Measurements from ENCODE around the gene DCAF4. TPM values are rescaled to one million over a fixed set of nuclear protein-coding genes. Genes with fewer than 3 reads are reported as not detected.

DCAF4 gene
- total RNA-seq, 4 donors from 2014 or later, result 7.9 to 211 (median 22.8) TPM

- no peak overlapping the region for H3K4me3 ChIP-seq
- H3K9me3 ChIP-seq, result no peaks in the 10 kb centered on the region
- intact Hi-C loops (cut with DNase I; ENCODE audit: low total_unique reads) (no loop called here), in situ Hi-C loops (cut with MboI; ENCODE audit: low pct_ligation_motif_present in 1 of 4, low pct_unique_long_range_greater_than_20kb in 1 of 4, low sequenced_read_pairs in 3 of 4) (no loop called here)
- H3K36me3 ChIP-seq, result no peaks in the 10 kb centered on the region
- H3K4me1 ChIP-seq, result no peaks in the 10 kb centered on the region
- H3K27ac ChIP-seq, result no peak overlapping the region
- DNase-seq, result no peak
- WGBS, 2 donors (ENCODE audit: low coverage in 1 of 2), result 73% methylated on average over 2 of the region's 2 CpGs; no CpG with 5 or more reads in 1 of the 2 donors
- H3K27me3 ChIP-seq, result no peaks in the 10 kb centered on the region
- TF ChIP-seq CTCF (IDR thresholded peaks at IDR 0.05) (no peak), EP300 (IDR thresholded peaks at IDR 0.05; ENCODE audit: low read depth) (no peak), POLR2A (IDR thresholded peaks at IDR 0.05) (no peak), POLR2AphosphoS5 (IDR thresholded peaks at IDR 0.05) (no peak)
These were observed 46.1 kb upstream of the DCAF4 start for GRCh38 chr14:72880164-72880563.

GRCh38 chr14:72880820-72881219 lies 45.4 kb upstream of the DCAF4 start:
- 50 to 72% methylated on average over 2 of the region's 2 CpGs for WGBS, 2 donors (ENCODE audit: low coverage in 1 of 2)
- no peak for DNase-seq
- no peak overlapping the region for H3K4me3 ChIP-seq
- in situ Hi-C loops (cut with MboI; ENCODE audit: low pct_ligation_motif_present in 1 of 4, low pct_unique_long_range_greater_than_20kb in 1 of 4, low sequenced_read_pairs in 3 of 4), result no loop called here
- no peaks in the 10 kb centered on the region for H3K4me1 ChIP-seq
- H3K27ac ChIP-seq, result no peak overlapping the region
- intact Hi-C loops (cut with DNase I; ENCODE audit: low total_unique reads), result no loop called here
- TF ChIP-seq CTCF (IDR thresholded peaks at IDR 0.05) (no peak), EP300 (IDR thresholded peaks at IDR 0.05; ENCODE audit: low read depth) (no peak), POLR2A (IDR thresholded peaks at IDR 0.05) (no peak)
- no peaks in the 10 kb centered on the region for H3K27me3 ChIP-seq
- H3K9me3 ChIP-seq, result no peaks in the 10 kb centered on the region
- no peaks in the 10 kb centered on the region for H3K36me3 ChIP-seq

- no peaks in the 10 kb centered on the region for H3K4me1 ChIP-seq
- no peak for DNase-seq
- no peaks in the 10 kb centered on the region for H3K9me3 ChIP-seq
- H3K27ac ChIP-seq, result no peak overlapping the region
- in situ Hi-C loops (cut with MboI; ENCODE audit: low pct_ligation_motif_present in 1 of 4, low pct_unique_long_range_greater_than_20kb in 1 of 4, low sequenced_read_pairs in 3 of 4) (no loop called here), intact Hi-C loops (cut with DNase I; ENCODE audit: low total_unique reads) (no loop called here)
- WGBS, 2 donors (ENCODE audit: low coverage in 1 of 2), result 73 to 86% methylated on average over 2 of the region's 2 CpGs
- no peaks in the 10 kb centered on the region for H3K36me3 ChIP-seq
- H3K27me3 ChIP-seq, result no peaks in the 10 kb centered on the region
- H3K4me3 ChIP-seq, result no peak overlapping the region
- no peak for TF ChIP-seq POLR2AphosphoS5 (IDR thresholded peaks at IDR 0.05)
- TF ChIP-seq POLR2A (IDR thresholded peaks at IDR 0.05), result no peak
- TF ChIP-seq CTCF (IDR thresholded peaks at IDR 0.05), result no peak
- no peak for TF ChIP-seq EP300 (IDR thresholded peaks at IDR 0.05; ENCODE audit: low read depth)
These were observed 44.7 kb upstream of the DCAF4 start for GRCh38 chr14:72881543-72881942.

- intact Hi-C loops (cut with DNase I; ENCODE audit: low total_unique reads) (no loop called here), in situ Hi-C loops (cut with MboI; ENCODE audit: low pct_ligation_motif_present in 1 of 4, low pct_unique_long_range_greater_than_20kb in 1 of 4, low sequenced_read_pairs in 3 of 4) (no loop called here)
- 73 to 96% methylated on average over 1 of the region's 1 CpG for WGBS, 2 donors (ENCODE audit: low coverage in 1 of 2)
- no peaks in the 10 kb centered on the region for H3K27me3 ChIP-seq
- no peak overlapping the region for H3K27ac ChIP-seq
- no peaks in the 10 kb centered on the region for H3K36me3 ChIP-seq
- H3K4me1 ChIP-seq, result no peaks in the 10 kb centered on the region
- no peak for DNase-seq
- H3K4me3 ChIP-seq, result no peak overlapping the region
- no peaks in the 10 kb centered on the region for H3K9me3 ChIP-seq
- TF ChIP-seq POLR2AphosphoS5 (IDR thresholded peaks at IDR 0.05) (no peak), CTCF (IDR thresholded peaks at IDR 0.05) (no peak), EP300 (IDR thresholded peaks at IDR 0.05; ENCODE audit: low read depth) (no peak), POLR2A (IDR thresholded peaks at IDR 0.05) (no peak)
These were observed 44.2 kb upstream of the DCAF4 start for GRCh38 chr14:72882047-72882446.
